HG02798 (cell line): ENCODE data around the gene PRKCQ.

Source experiments
- ATAC-seq: cut with Tn5 transposase; IDR thresholded peaks from one replicate; pipeline ENCODE4 v1.9.1; 2021; ENCODE audit warnings: mild to moderate bottlenecking; ENCODE audit not compliant: unreplicated experiment, poor library complexity

PRKCQ gene

DNA sequence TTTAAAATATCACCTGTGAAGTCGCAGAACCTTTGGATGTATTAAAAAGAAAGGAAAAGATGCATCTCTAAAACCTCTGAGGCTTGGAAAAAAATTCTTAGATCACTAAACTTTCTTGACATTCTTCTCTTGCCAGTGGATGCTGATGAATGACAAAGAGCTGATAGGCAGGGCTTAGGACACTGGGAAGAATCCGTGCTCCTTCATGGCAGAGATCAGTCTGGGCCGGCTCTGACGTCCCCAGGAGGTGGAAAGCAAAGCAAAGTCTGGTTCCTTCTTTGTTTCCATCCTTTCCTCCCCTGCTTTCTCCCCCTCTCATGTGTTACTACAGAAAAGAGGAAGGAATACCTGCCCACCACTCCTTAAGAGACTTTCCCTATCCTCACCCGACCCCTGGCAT lies 161.9 kb downstream of the PRKCQ start:
- no peak for ATAC-seq

GRCh38 chr10:6416892-6417512 lies 163.1 kb downstream of the PRKCQ start:
- ATAC-seq: no peak

GRCh38 chr10:6411436-6411835 lies 168.6 kb downstream of the PRKCQ start:
- ATAC-seq: no peak

DNA sequence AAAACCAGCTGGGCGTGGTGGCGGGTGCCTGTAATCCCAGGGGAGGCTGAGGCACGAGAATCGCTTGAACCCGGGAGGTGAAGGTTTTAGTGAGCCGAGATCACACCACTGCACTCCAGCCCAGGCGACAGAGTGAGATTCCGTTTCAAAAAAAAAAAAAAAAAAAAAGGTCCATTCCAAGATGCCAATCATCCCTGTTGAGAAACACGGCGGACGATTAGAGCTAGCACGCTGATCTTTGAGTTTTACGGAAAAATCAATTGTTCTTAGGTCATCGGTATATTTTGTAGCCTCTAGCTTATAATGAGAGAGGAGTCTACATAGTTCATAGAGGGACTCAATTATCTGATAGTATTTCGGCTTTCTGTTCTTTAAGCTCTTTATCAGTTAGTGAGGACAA lies 169.2 kb downstream of the PRKCQ start:
- ATAC-seq: no peak

- ATAC-seq: no peak
These were observed 170.0 kb downstream of the PRKCQ start for GRCh38 chr10:6409971-6410643.

GRCh38 chr10:6408799-6409198 lies 171.3 kb downstream of the PRKCQ start:
- ATAC-seq: no peak

DNA sequence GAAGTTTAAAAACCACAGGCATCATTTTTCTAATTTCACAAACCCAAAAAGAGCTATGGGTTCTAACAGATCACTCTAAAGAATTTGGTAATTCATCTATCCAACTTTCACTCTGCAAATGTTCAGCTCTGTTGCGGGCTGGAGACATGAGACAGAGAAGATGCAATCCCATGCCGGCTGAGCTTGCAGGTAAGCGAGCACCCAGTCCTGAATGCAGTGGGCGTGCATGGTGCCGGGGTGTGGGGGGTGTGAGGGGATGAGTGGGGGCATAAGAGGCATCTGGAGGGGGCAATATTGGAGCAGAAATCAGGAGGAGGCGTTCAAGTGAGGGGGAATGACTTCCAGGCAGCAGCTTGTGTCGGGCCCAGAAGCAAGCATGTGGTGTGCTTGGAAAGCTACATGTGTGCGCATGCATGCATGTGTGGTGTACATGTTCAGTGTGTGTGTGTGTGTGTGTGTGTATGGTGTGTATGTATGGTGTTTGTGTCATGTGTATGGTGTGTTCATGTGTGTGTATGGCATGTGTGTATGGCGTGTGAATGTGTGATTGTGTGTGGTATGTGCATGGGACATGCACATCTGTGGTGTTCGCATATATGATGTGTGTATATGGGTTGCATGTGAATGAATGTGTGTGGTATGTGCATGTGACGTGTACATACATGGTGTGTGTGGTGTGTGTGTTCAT lies 172.9 kb downstream of the PRKCQ start:
- ATAC-seq: no peak

DNA sequence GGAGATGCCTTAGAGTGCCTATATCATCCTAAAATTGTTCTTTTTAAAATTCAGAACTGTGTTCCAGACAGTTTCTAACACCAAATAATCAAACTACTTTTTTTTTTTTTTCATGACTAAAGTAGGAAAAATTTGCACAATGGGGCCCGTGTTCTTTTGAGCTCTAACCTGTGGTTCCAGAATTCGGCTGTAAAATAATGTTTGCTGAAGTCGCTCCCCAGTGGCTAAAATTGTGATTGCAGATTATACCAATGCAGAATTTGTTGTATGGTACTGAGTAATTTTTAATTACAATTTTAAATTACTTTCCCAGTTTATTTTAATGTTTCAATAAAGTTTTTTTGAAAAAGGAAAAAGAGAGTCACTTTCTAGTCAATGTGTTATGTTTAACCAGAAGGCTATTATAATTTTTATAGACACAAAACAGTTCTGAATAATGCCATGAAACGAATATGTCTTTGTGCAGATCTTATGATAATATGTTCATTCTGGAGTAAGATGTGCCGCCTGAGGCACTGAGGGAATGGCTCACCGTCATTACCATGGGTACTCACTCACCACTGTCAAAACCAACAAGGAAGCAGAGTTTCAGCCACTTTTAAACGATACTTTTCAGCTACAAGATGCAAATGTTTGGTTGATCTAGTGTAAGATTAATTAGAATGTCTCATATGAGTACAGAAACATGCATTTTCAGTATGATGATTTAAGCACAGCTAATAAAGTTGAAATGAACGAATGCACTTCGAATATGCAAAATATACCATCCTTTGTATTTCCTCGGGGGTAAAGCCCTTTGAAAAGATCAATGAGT lies 173.6 kb downstream of the PRKCQ start:
- ATAC-seq: no peak

DNA sequence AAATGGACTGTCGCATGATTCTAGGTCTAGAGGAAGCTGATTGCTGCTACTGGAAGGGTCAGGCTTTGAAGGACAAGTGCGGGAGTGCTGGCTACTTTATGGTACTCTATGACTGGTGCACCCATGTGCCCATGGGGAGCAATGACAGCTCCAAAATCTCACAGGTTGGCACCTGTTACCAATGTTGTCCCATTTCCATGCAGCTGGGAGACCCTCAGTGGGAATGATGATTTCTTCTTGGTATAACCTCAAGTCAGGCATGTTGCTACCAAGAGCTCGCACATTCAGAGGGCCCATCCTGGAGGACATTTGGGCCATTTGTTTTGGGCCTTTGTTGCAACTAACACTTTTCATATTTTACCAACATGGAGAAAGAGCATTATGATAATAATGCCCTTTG lies 174.4 kb downstream of the PRKCQ start:
- ATAC-seq: no peak

DNA sequence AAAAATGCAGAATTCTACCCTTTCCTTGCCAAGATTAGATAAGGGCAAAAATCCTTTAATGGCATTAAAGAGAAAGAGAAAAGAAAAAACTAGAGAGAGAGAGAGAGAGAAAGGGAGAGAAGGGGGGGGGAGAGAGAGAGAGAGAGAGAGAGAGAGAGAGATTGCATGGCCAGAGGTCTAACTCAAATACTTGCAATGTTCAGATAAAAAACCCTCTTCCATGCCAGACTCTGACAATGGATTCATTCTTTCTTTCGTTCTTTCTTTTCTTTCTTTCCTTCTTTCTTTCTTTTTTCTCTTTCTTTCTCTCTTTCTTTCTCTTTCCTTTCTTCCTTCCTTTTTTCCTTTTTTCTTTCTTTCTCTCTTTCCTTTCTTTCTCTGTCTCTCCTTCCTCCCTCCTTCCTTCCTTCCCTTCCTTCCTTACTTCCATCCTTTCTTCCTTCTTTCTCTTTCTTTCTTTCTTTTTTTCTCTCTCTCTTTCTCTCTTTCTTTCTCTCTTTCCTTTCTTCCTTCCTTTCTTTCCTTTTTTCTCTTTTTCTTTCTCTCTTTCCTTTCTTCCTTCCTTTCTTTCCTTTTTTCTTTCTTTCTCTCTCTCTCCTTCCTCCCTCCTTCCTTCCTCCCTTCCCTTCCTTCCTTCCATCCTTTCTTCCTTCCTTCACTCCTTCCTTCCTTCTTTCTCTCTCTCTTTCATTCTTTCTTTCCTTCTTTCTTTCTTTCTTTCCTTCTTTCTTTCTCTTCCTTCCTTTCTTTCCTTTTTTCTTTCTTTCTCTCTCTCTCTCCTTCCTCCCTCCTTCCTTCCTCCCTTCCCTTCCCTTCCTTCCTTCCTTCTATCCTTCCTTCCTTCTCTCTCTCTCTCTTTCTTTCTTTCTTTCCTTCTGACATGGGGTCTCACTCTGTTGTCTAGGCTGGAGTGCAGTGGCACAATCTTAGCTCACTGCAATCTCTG lies 175.7 kb downstream of the PRKCQ start:
- ATAC-seq: no peak

DNA sequence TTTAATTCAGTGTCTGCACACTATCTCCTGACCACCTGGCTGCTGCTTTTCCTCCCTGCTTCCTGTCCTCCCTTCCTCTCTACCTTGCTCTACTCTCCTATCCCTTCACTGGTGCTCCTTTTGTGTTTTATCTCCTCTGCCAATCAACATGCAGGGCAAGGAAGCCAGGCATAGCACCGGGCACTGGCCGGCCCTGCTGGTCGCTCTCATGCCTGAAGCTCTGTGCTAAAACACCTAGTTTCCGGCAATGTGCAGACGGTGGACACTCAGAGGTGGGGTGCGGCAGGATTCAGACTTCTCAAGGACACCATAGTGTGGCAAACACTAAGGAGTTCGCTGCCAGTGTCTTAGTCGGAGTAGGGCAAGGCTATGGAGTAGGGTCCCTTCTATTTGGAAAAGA lies 177.1 kb downstream of the PRKCQ start:
- ATAC-seq: no peak

DNA sequence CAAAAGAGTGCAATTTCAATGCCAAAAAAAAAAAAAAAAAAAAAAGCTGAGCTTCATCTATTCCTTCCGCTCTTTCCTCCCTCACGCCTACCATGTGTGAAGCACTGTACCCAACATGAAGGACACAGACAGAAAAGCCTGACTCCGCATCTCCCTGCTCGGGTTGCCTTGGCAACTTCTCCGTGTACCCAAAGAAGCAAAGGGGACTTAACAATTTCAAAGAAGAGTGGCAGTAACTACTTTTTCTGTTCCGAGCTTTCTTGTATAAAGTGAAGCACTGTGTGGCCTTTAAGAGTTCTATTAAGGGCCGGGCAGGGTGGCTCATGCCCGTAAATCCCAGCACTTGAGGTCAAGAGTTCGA lies 177.7 kb downstream of the PRKCQ start:
- ATAC-seq: no peak

GRCh38 chr10:6401558-6402348 lies 178.3 kb downstream of the PRKCQ start:
- peak; percentile 84 for ATAC-seq

DNA sequence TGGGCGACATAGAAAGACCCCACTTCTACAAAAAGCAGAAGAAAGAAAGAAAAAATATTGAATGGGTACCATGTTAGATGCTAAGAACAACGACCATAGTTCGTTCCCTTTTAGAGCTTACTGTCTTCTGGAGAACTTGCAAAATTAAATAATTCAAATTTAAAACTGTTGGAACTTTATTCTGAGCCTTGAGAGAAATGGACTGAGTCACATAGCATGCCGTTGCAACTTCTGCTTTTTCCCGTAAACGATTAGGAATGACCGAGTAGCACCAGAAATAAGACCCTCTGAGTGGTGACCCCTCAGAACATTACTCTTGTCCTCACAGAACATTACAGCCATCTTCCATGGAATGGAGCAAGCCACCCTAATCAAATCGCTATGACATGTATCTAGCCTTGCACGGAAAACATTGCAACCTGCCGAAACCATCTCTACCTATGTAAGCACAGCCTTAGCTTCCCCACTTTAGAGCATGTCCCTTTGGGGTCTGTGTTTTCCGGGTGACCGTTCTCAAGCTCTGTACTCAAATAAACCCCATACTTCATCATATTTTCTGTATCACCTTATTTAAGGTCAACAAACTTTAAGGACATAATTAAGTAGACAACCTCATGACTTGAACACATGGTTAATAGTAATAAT lies 179.1 kb downstream of the PRKCQ start:
- ATAC-seq: no peak

GRCh38 chr10:6400331-6400730 lies 179.7 kb downstream of the PRKCQ start:
- no peak for ATAC-seq

DNA sequence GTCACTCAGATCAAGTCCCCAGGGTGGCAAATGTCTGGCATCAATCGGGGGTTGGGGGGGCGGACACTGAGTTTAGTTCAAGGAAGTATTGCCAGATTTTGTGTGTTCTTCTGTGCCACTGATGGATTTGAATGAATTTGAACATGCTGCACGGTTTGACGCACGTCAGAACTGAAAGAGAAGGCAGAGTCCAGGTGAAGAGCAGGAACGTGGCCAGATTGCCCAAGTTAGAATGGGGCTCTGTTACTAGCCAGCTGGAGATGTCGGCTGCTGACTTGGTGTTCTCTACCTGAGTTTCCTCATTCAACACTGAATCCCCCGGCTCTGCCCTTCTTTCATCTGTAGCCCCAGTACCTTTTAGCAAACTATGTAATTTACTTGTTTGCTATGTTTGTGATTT lies 180.2 kb downstream of the PRKCQ start:
- no peak for ATAC-seq

DNA sequence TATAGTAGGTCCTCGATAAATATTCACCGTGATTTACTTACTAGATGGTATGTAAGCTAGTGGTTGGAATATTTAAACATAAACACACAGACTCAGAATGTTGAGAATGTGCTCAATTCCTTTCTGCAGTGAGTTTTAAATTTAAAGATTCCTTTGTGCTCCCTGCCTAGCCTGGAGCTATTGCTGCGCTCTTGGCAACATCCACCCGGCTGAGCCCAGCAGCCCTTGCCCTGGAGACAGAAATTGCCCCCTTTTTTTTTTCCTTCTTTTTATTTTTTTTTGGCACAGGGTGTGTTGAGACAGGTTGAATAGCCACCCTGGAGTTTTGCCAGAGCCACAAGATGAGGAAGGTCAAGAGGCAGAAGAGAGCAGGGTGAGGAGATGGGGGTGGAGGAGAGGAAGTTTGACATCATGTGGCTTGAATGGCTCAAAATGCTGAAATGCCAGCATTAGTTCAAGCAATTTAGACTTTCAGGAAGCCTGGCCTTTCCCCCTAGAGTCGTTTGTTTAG lies 180.8 kb downstream of the PRKCQ start:
- no peak for ATAC-seq

DNA sequence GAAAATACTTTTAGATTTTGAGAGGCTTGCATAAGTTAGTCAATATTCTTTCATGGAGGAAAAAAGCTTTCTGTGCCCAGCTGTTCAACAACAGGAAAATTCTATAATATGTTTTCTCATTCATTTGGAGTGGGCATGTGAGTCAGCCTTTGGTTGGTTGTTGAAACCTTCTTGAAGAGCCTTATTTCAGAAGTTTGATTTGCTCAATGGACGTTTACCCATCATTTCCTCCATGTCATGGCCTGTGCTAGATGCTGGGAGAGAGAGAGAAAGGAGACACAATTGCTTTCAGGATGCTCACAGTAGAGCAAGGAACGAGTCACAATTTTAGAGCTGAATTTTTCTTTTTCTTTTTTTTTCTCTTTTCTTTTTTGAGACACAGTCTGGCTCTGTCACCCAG lies 181.7 kb downstream of the PRKCQ start:
- no peak for ATAC-seq
